Loucy (cell line): ENCODE measurements around the gene ELOVL3.

Experiments used
- CTCF ChIP-seq: fragments of 200-600 bp; sonication (generic); conservative IDR thresholded peaks from 2 replicates; pipeline ENCODE4 v1.5.1; 2014; ENCODE audit warnings: mild to moderate bottlenecking, antibody characterized with exemption, low read length
- EZH2phosphoT487 ChIP-seq: fragments of 200-600 bp; IDR thresholded peaks from 2 replicates; pipeline ENCODE4 v1.6.1; 2018; ENCODE audit warnings: antibody characterized with exemption, mild to moderate bottlenecking, moderate library complexity, borderline replicate concordance

GRCh38 chr10:102222797-102223196 is 3.3 kb upstream of the ELOVL3 start:
- TF ChIP-seq CTCF (no peak), EZH2phosphoT487 (no peak)
